Measurements from ENCODE around the gene CALN1. TPM values are rescaled to one million over a fixed set of nuclear protein-coding genes. Genes with fewer than 3 reads are reported as not detected.

The CALN1 gene
- total RNA-seq, 1 experiment from 2014 or later: 0.05 TPM

DNA sequence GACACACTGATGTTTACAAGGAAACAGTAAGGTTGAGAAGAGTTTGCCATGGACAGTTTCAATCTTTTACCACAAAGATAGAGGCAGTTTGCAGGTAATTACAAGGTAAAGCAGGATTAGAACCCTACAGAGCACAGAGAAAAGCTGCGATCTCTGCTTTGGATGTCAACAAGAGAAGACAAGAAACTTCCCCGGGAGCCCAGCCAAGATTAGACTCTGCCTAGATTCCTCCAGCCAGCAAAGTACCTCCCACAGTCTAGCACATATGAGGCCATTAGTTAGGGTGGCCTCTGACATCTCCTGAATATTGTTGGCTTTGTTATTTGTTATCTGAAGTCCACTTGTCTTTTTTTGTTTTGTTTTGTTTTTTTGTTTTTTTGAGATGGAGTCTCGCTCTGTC lies 178.1 kb downstream of the CALN1 start:
- Histone ChIP-seq H3K27me3 (ENCODE audit: control insufficient read depth, insufficient read depth, low read length) (no peaks in the 10 kb centered on the region), H3K9me3 (ENCODE audit: control insufficient read depth, insufficient read depth, low read depth, low read length) (no peaks in the 10 kb centered on the region), H3K4me3 (ENCODE audit: low read depth in 2 of 2, low read length in 2 of 2) (no peak overlapping the region), H3K4me1 (ENCODE audit: control insufficient read depth, insufficient read depth, low read length) (no peaks in the 10 kb centered on the region), H3K36me3 (ENCODE audit: control insufficient read depth, insufficient read depth, low read length) (no peaks in the 10 kb centered on the region), H3K27ac (ENCODE audit: low read length) (no peak overlapping the region)
- POLR2A ChIA-PET: no interaction called here
- in situ Hi-C loops (cut with HindIII; ENCODE audit: low pct_unique_long_range_greater_than_20kb, low sequenced_read_pairs) (no loop called here), intact Hi-C loops (cut with micrococcal nuclease; ENCODE audit: unreplicated experiment) (no loop called here)
- DNase-seq (ENCODE audit: low read depth, low spot score) (no peak), ATAC-seq (no peak)
- no peak for TF ChIP-seq CTCF (IDR thresholded peaks at IDR 0.05)
- no peak for TF ChIP-seq SIN3A (IDR thresholded peaks at IDR 0.05; ENCODE audit: borderline replicate concordance, insufficient read depth, low read depth, low read length)
- TF ChIP-seq TCF7L2 (IDR thresholded peaks at IDR 0.05; ENCODE audit: low read depth, low read length): no peak
- no peak for TF ChIP-seq REST (IDR thresholded peaks at IDR 0.05; ENCODE audit: insufficient read depth in 1 of 2, low read depth in 2 of 2, low read length in 1 of 2)
- TF ChIP-seq POLR2AphosphoS5 (IDR thresholded peaks at IDR 0.05; ENCODE audit: low read depth, low read length): no peak
- CTCF ChIA-PET: no interaction called here
- BruUV-seq (replicated peaks): no TSS peak

DNA sequence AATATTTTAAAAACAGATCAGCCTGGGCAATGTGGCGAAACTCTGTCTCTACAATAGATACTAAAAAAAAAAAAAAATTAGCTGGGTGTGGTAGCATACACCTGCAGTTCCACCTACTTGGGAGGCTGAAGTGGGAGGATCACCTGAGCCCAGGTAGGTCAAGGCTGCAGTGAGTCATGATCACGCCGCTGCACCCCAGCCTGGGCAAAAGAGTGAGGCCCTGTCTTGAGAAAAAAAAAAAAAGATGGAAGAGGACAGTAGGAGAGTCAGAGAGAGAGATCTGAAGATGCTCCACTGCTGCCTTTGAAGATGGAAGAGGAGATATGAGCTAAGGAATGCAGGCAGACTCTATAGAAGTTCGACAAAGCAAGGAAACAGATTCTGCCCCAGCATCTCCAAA lies 181.9 kb downstream of the CALN1 start:
- Histone ChIP-seq H3K4me3 (ENCODE audit: low read depth in 2 of 2, low read length in 2 of 2) (no peak overlapping the region), H3K27me3 (ENCODE audit: control insufficient read depth, insufficient read depth, low read length) (no peaks in the 10 kb centered on the region), H3K27ac (ENCODE audit: low read length) (no peak overlapping the region), H3K36me3 (ENCODE audit: control insufficient read depth, insufficient read depth, low read length) (no peaks in the 10 kb centered on the region), H3K4me1 (ENCODE audit: control insufficient read depth, insufficient read depth, low read length) (no peaks in the 10 kb centered on the region), H3K9me3 (ENCODE audit: control insufficient read depth, insufficient read depth, low read depth, low read length) (no peaks in the 10 kb centered on the region)
- no TSS peak for BruUV-seq (replicated peaks)
- no peak for TF ChIP-seq REST (IDR thresholded peaks at IDR 0.05; ENCODE audit: insufficient read depth in 1 of 2, low read depth in 2 of 2, low read length in 1 of 2)
- ChIA-PET CTCF (no interaction called here), POLR2A (no interaction called here)
- DNase-seq (ENCODE audit: low read depth, low spot score) (no peak), ATAC-seq (no peak)
- intact Hi-C loops (cut with micrococcal nuclease; ENCODE audit: unreplicated experiment): no loop called here
- in situ Hi-C loops (cut with HindIII; ENCODE audit: low pct_unique_long_range_greater_than_20kb, low sequenced_read_pairs): no loop called here

All from Panc1 (cell line).